Loucy (cell line): ENCODE results near the gene RASGRP2.
A peak's percentile ranks its signal among the peaks of the same experiment; 100 is the strongest.

Experiments
- CTCF ChIP-seq: fragments of 200-600 bp; sonication (generic); conservative IDR thresholded peaks from 2 replicates; pipeline ENCODE4 v1.5.1; 2014; ENCODE audit warnings: mild to moderate bottlenecking, antibody characterized with exemption, low read length
- EZH2phosphoT487 ChIP-seq: fragments of 200-600 bp; IDR thresholded peaks from 2 replicates; pipeline ENCODE4 v1.6.1; 2018; ENCODE audit warnings: antibody characterized with exemption, mild to moderate bottlenecking, moderate library complexity, borderline replicate concordance

GRCh38 chr11:64717268-64717578 is 26.7 kb downstream of the RASGRP2 start:
- TF ChIP-seq CTCF, result peak; percentile 19; the same call in 1 of the 2 replicates
- no peak for TF ChIP-seq EZH2phosphoT487
